HepG2 (cell line): ENCODE results near the gene TMEFF2. TPM values are rescaled to one million over a fixed set of nuclear protein-coding genes. Genes with fewer than 3 reads are reported as not detected.

Source experiments
- ATAC-seq: fragments of 200-7000 bp; cut with Tn5 transposase; 3 replicates; pipeline ENCODE4 v1.9.1; 2020; ENCODE audit warnings: mild to moderate bottlenecking, moderate library complexity
- BruUV-seq: library from RNA; stranded (reverse); fragments of 400-500 nt; replicated peaks from 2 replicates; lab custom pipeline; 2021; lab: Mats Ljungman, UMichigan
- CTCF ChIA-PET: fragments of 300-600 bp; formaldehyde crosslinking; extraction: SDS; loops from one replicate; lab custom pipeline; 2021; ENCODE audit warnings: low total read pairs, inconsistent platforms, low intra/inter-chr PET ratio; lab: Yijun Ruan, JAX
- POLR2A ChIA-PET: fragments of 350-600 bp; sonication (Branson Sonifier 250); formaldehyde crosslinking; loops from one replicate; lab custom pipeline; 2020; ENCODE audit warnings: antibody characterized with exemption, inconsistent platforms; lab: Yijun Ruan, JAX
- DNase-seq: peaks from one replicate; pipeline ENCODE4 v3.0.0-alpha.2; 2015; ENCODE audit warnings: low spot score
- FAIRE-seq: peaks from 3 replicates; lab custom pipeline; 2011; peaks lifted over from hg19 to GRCh38; lab: Jason Lieb, UNC
- H2AFZ ChIP-seq: one replicate; pipeline ENCODE4 v1.6.1; 2011; ENCODE audit warnings: low read length, inconsistent platforms
- H3K27ac ChIP-seq: fragments of 300-600 bp; 3 replicates; pipeline ENCODE4 v1.8.0; 2011; ENCODE audit warnings: mixed run types, mild to moderate bottlenecking, mixed read lengths, low read length, inconsistent platforms; ENCODE audit not compliant: insufficient read depth; ENCODE audit errors: extremely low read length
- H3K27me3 ChIP-seq, 2 experiments: fragments of 200-600 bp in 1 of 2; 2 replicates in 1 of 2; 3 replicates in 1 of 2; pipeline versions ENCODE4 v1.6.0 to v1.8.0; 2011; ENCODE audit warnings: low read length in 2 of 2, mild to moderate bottlenecking in 2 of 2, moderate library complexity in 2 of 2, inconsistent platforms in 1 of 2; ENCODE audit not compliant: insufficient read depth in 2 of 2, control insufficient read depth in 1 of 2
- H3K36me3 ChIP-seq, 2 experiments: fragments of 200-600 bp in 1 of 2; replicated peaks in 1 of 2; 2 replicates in 1 of 2; 3 replicates in 1 of 2; pipeline versions ENCODE4 v1.5.1 to v1.8.0; 2011; ENCODE audit warnings: low read length in 2 of 2, inconsistent platforms in 1 of 2; ENCODE audit not compliant: insufficient read depth in 2 of 2, control insufficient read depth in 1 of 2
- H3K4me1 ChIP-seq: 2 replicates; pipeline ENCODE4 v1.5.1; 2012; ENCODE audit warnings: low read length, inconsistent platforms; ENCODE audit not compliant: insufficient read depth
- H3K4me2 ChIP-seq: 2 replicates; pipeline ENCODE4 v1.6.0; 2011; ENCODE audit warnings: low read depth, low read length, inconsistent platforms
- H3K4me3 ChIP-seq, 3 experiments: fragments of 200-600 bp in 1 of 3; sonication (generic), shearing (Covaris generic) in 1 of 3; replicated peaks in 1 of 3; 2 replicates each; pipeline ENCODE4 v1.5.1; 2011 to 2016; ENCODE audit warnings: low read length in 3 of 3, inconsistent platforms in 2 of 3, low read depth in 2 of 3, mild to moderate bottlenecking in 2 of 3, control low read depth in 1 of 3, mixed read lengths in 1 of 3; ENCODE audit not compliant: insufficient read depth in 1 of 3
- H3K79me2 ChIP-seq: one replicate; pipeline ENCODE4 v1.6.1; 2011; ENCODE audit warnings: low read length, inconsistent platforms; ENCODE audit not compliant: insufficient read depth
- H3K9ac ChIP-seq: 2 replicates; pipeline ENCODE4 v1.6.0; 2011; ENCODE audit warnings: mild to moderate bottlenecking, low read depth, low read length, inconsistent platforms; ENCODE audit not compliant: insufficient read depth
- H3K9me3 ChIP-seq: 2 replicates; pipeline ENCODE4 v1.5.1; 2012; ENCODE audit warnings: mild to moderate bottlenecking, low read length
- H4K20me1 ChIP-seq: 2 replicates; pipeline ENCODE4 v1.6.0; 2011; ENCODE audit warnings: inconsistent platforms, mild to moderate bottlenecking, low read length, moderate library complexity; ENCODE audit not compliant: insufficient read depth
- FOXM1 ChIP-seq: sonication (generic); formaldehyde crosslinking; IDR thresholded peaks from 2 replicates; pipeline ENCODE4 v1.5.0; 2020; ENCODE audit warnings: missing genetic modification reagents
- HNF1A ChIP-seq, 2 experiments: sonication (generic) in 1 of 2; formaldehyde crosslinking in 1 of 2; IDR thresholded peaks; 2 replicates each; pipeline versions ENCODE4 v1.4.0 to v1.6.1; 2016 to 2020; ENCODE audit warnings: borderline replicate concordance in 1 of 2, low read depth in 1 of 2, mild to moderate bottlenecking in 1 of 2, missing genetic modification reagents in 1 of 2
- HNRNPLL ChIP-seq: fragments of 200-400 bp; formaldehyde crosslinking; IDR thresholded peaks from 2 replicates; pipeline ENCODE4 v1.6.1; 2017; ENCODE audit warnings: mild to moderate bottlenecking, low read depth, low read length; ENCODE audit not compliant: poor library complexity, severe bottlenecking
- MEF2D ChIP-seq: sonication (generic); formaldehyde crosslinking; IDR thresholded peaks from 2 replicates; pipeline ENCODE4 v1.5.1; 2020; ENCODE audit warnings: mild to moderate bottlenecking, missing genetic modification reagents
- PITX1 ChIP-seq: sonication (generic); formaldehyde crosslinking; IDR thresholded peaks from 2 replicates; pipeline ENCODE4 v1.5.1; 2020; ENCODE audit warnings: mild to moderate bottlenecking, missing genetic modification reagents
- SKIL ChIP-seq: sonication (generic); formaldehyde crosslinking; IDR thresholded peaks from 2 replicates; pipeline ENCODE4 v1.8.0; 2022; ENCODE audit warnings: missing genetic modification reagents, mild to moderate bottlenecking, moderate library complexity, borderline replicate concordance
- ZBTB7A ChIP-seq: sonication (generic); formaldehyde crosslinking; IDR thresholded peaks from 2 replicates; pipeline ENCODE4 v1.8.0; 2022; ENCODE audit warnings: mild to moderate bottlenecking, missing genetic modification reagents
- ZNF138 ChIP-seq: sonication (generic); formaldehyde crosslinking; IDR thresholded peaks from 2 replicates; pipeline ENCODE4 v1.5.0; 2020; ENCODE audit warnings: mild to moderate bottlenecking, low read depth, missing genetic modification reagents
- ZNF564 ChIP-seq: sonication (generic); formaldehyde crosslinking; IDR thresholded peaks from 2 replicates; pipeline ENCODE4 v1.8.1; 2023; ENCODE audit warnings: mild to moderate bottlenecking, missing genetic modification reagents
- ZSCAN29 ChIP-seq: sonication (generic); formaldehyde crosslinking; conservative IDR thresholded peaks from 2 replicates; pipeline ENCODE4 v1.4.0; 2020; ENCODE audit warnings: mild to moderate bottlenecking, missing genetic modification reagents
- WGBS: methylation state at CpG from one replicate; pipeline ENCODE4 v1.1.6; 2017; ENCODE audit warnings: low lambda C conversion rate; 5-methylcytosine and 5-hydroxymethylcytosine counted together
- in situ Hi-C: cut with HindIII; loops from 2 replicates; pipeline ENCODE4 v1.10.0; 2017; ENCODE audit warnings: low pct_unique_long_range_greater_than_20kb; ENCODE audit not compliant: extremely low pct_ligation_motif_present
- intact Hi-C: fragments of 100-400 bp; cut with micrococcal nuclease; formaldehyde crosslinking; loops from one replicate; pipeline ENCODE4 v1.10.0; 2022; ENCODE audit not compliant: unreplicated experiment
- polyA plus RNA-seq, 8 experiments: library from polyadenylated mRNA; depleted of rRNA in 3 of 8; stranded (reverse) in 7 of 8; unstranded in 1 of 8; fragments of >200 nt; fragmentation: Illumina TruSeq in 4 of 8; extraction: Trizol in 4 of 8; gene quantifications; 2 replicates each; pipeline versions ENCODE4 v1.2.1 to v1.2.3, GENCODE V29; 2011 to 2016; ENCODE audit warnings: low read depth in 4 of 8, missing spikeins in 1 of 8, mixed read lengths in 1 of 8; ENCODE audit not compliant: insufficient read depth in 1 of 8
- total RNA-seq, 5 experiments: library from RNA; depleted of rRNA; stranded (reverse); fragments of >200 nt; fragmentation: Illumina TruSeq; extraction: Trizol; gene quantifications; 2 replicates each; pipeline ENCODE4 v1.2.3, GENCODE V29; 2016; ENCODE audit warnings: low read depth in 1 of 5
- TF ChIP-seq, protein P1 (sequence below): sonication (generic); formaldehyde crosslinking; IDR thresholded peaks from 2 replicates; pipeline ENCODE4 v1.4.0; 2020; ENCODE audit warnings: missing genetic modification reagents

The TMEFF2 gene
- total and polyA plus RNA-seq, 2 of the 13 experiments (the other 11 are each of a cell fraction or from before 2014, with no cell fraction given) = not detected

DNA sequence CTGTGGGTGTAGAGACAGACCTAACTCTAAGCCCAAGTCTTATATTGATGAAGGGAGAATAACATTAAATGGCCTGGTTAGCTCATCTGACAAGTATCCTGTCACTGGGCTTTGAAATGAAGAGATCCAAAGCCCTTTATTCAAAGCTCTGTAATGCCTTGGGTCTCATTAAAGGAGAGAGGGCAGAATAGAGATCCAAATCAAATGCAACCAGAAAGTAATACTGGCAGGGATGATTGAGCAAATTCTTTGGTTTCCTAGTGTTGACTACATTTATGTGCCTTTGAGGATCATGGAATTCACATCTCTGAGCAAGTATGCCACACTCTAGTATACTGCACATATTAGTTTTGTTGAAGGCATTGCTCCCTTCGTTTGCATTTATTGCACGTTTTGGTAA is 200.0 kb downstream of the TMEFF2 start:
- Histone ChIP-seq H3K9me3 (no peaks in the 10 kb centered on the region), H2AFZ (no peak overlapping the region), H3K4me3 (no peak overlapping the region), H3K27me3 (no peaks in the 10 kb centered on the region; a peak in 1 of 5 replicates), H3K36me3 (no peaks in the 10 kb centered on the region), H3K79me2 (no peaks in the 10 kb centered on the region), H3K4me1 (no peaks in the 10 kb centered on the region), H3K9ac (no peak overlapping the region), H3K4me2 (no peak overlapping the region), H4K20me1 (no peaks in the 10 kb centered on the region), H3K27ac (no peak overlapping the region)
- 37% methylated on average over 2 of the region's 2 CpGs for WGBS
- BruUV-seq = no TSS peak
- intact Hi-C loops (no loop called here), in situ Hi-C loops (no loop called here)
- no peak for DNase-seq
- ChIA-PET CTCF (no interaction called here), POLR2A (interaction anchor here (0.6 kb wide), 1 partner anchor 544 kb away, joined by 3 read pairs; no protein-coding TSS in a partner anchor)
- no peak for ATAC-seq
- no peak for FAIRE-seq
- no peak for TF ChIP-seq ZNF564 (CRISPR knock-in tag)

- H3K4me3 ChIP-seq = no peak overlapping the region
- H3K79me2 ChIP-seq = no peaks in the 10 kb centered on the region
- no peak overlapping the region for H3K9ac ChIP-seq
- no peak overlapping the region for H3K27ac ChIP-seq
- no peaks in the 10 kb centered on the region for H3K36me3 ChIP-seq
- POLR2A ChIA-PET = no interaction called here
- no TSS peak for BruUV-seq
- H2AFZ ChIP-seq = no peak overlapping the region
- ATAC-seq = no peak
- CTCF ChIA-PET = no interaction called here
- no peak for DNase-seq
- H3K27me3 ChIP-seq = no peaks in the 10 kb centered on the region; a peak in 1 of 5 replicates
- no peak for FAIRE-seq
- H3K4me2 ChIP-seq = no peak overlapping the region
- no peaks in the 10 kb centered on the region for H4K20me1 ChIP-seq
- H3K4me1 ChIP-seq = no peaks in the 10 kb centered on the region
- intact Hi-C loops (no loop called here), in situ Hi-C loops (no loop called here)
- H3K9me3 ChIP-seq = no peaks in the 10 kb centered on the region
- whole genome bisulfite sequencing = 31% methylated on average over 5 of the region's 5 CpGs
- TF ChIP-seq ZSCAN29 (no peak), SKIL (no peak), ZBTB7A (no peak), ZNF138 (CRISPR knock-in tag) (no peak), PITX1 (CRISPR knock-in tag) (no peak), FOXM1 (CRISPR knock-in tag) (no peak), HNRNPLL (no peak), HNF1A (IDR thresholded peaks at IDR 0.05; ENCODE audit: low read depth) (no peak), HNF1A (CRISPR knock-in tag; IDR thresholded peaks at IDR 0.05; ENCODE audit: borderline replicate concordance) (no peak), MEF2D (CRISPR knock-in tag) (no peak)
- TF ChIP-seq, protein P1, sequence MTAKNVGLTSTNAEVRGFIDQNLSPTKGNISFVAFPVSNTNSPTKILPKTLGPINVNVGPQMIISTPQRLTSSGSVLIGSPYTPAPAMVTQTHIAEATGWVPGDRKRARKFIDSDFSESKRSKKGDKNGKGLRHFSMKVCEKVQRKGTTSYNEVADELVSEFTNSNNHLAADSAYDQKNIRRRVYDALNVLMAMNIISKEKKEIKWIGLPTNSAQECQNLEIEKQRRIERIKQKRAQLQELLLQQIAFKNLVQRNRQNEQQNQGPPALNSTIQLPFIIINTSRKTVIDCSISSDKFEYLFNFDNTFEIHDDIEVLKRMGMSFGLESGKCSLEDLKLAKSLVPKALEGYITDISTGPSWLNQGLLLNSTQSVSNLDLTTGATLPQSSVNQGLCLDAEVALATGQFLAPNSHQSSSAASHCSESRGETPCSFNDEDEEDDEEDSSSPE = no peak
Observed at GRCh38 chr2:191991442-191991841, 203.3 kb downstream of the TMEFF2 start.
